HepG2 (cell line): Measurements from ENCODE around the gene NFATC1. TPM values are rescaled to one million over a fixed set of nuclear protein-coding genes. Genes with fewer than 3 reads are reported as not detected.

Experiments used
- ATAC-seq: fragments of 200-7000 bp; cut with Tn5 transposase; 3 replicates; pipeline ENCODE4 v1.9.1; 2020; ENCODE audit warnings: mild to moderate bottlenecking, moderate library complexity
- BruUV-seq: library from RNA; stranded (reverse); fragments of 400-500 nt; replicated peaks from 2 replicates; lab custom pipeline; 2021; lab: Mats Ljungman, UMichigan
- CTCF ChIA-PET: fragments of 300-600 bp; formaldehyde crosslinking; extraction: SDS; loops from one replicate; lab custom pipeline; 2021; ENCODE audit warnings: low total read pairs, inconsistent platforms, low intra/inter-chr PET ratio; lab: Yijun Ruan, JAX
- POLR2A ChIA-PET: fragments of 350-600 bp; sonication (Branson Sonifier 250); formaldehyde crosslinking; loops from one replicate; lab custom pipeline; 2020; ENCODE audit warnings: antibody characterized with exemption, inconsistent platforms; lab: Yijun Ruan, JAX
- DNase-seq: peaks from one replicate; pipeline ENCODE4 v3.0.0-alpha.2; 2015; ENCODE audit warnings: low spot score
- FAIRE-seq: peaks from 3 replicates; lab custom pipeline; 2011; peaks lifted over from hg19 to GRCh38; lab: Jason Lieb, UNC
- H2AFZ ChIP-seq: one replicate; pipeline ENCODE4 v1.6.1; 2011; ENCODE audit warnings: low read length, inconsistent platforms
- H3K27ac ChIP-seq: fragments of 300-600 bp; 3 replicates; pipeline ENCODE4 v1.8.0; 2011; ENCODE audit warnings: mixed run types, mild to moderate bottlenecking, mixed read lengths, low read length, inconsistent platforms; ENCODE audit not compliant: insufficient read depth; ENCODE audit errors: extremely low read length
- H3K27me3 ChIP-seq, 2 experiments: fragments of 200-600 bp in 1 of 2; 2 replicates in 1 of 2; 3 replicates in 1 of 2; pipeline versions ENCODE4 v1.6.0 to v1.8.0; 2011; ENCODE audit warnings: low read length in 2 of 2, mild to moderate bottlenecking in 2 of 2, moderate library complexity in 2 of 2, inconsistent platforms in 1 of 2; ENCODE audit not compliant: insufficient read depth in 2 of 2, control insufficient read depth in 1 of 2
- H3K36me3 ChIP-seq, 2 experiments: fragments of 200-600 bp in 1 of 2; replicated peaks in 1 of 2; 2 replicates in 1 of 2; 3 replicates in 1 of 2; pipeline versions ENCODE4 v1.5.1 to v1.8.0; 2011; ENCODE audit warnings: low read length in 2 of 2, inconsistent platforms in 1 of 2; ENCODE audit not compliant: insufficient read depth in 2 of 2, control insufficient read depth in 1 of 2
- H3K4me1 ChIP-seq: 2 replicates; pipeline ENCODE4 v1.5.1; 2012; ENCODE audit warnings: low read length, inconsistent platforms; ENCODE audit not compliant: insufficient read depth
- H3K4me2 ChIP-seq: 2 replicates; pipeline ENCODE4 v1.6.0; 2011; ENCODE audit warnings: low read depth, low read length, inconsistent platforms
- H3K4me3 ChIP-seq, 3 experiments: fragments of 200-600 bp in 1 of 3; sonication (generic), shearing (Covaris generic) in 1 of 3; replicated peaks in 1 of 3; 2 replicates each; pipeline ENCODE4 v1.5.1; 2011 to 2016; ENCODE audit warnings: low read length in 3 of 3, inconsistent platforms in 2 of 3, low read depth in 2 of 3, mild to moderate bottlenecking in 2 of 3, control low read depth in 1 of 3, mixed read lengths in 1 of 3; ENCODE audit not compliant: insufficient read depth in 1 of 3
- H3K79me2 ChIP-seq: one replicate; pipeline ENCODE4 v1.6.1; 2011; ENCODE audit warnings: low read length, inconsistent platforms; ENCODE audit not compliant: insufficient read depth
- H3K9ac ChIP-seq: 2 replicates; pipeline ENCODE4 v1.6.0; 2011; ENCODE audit warnings: mild to moderate bottlenecking, low read depth, low read length, inconsistent platforms; ENCODE audit not compliant: insufficient read depth
- H3K9me3 ChIP-seq: 2 replicates; pipeline ENCODE4 v1.5.1; 2012; ENCODE audit warnings: mild to moderate bottlenecking, low read length
- H4K20me1 ChIP-seq: 2 replicates; pipeline ENCODE4 v1.6.0; 2011; ENCODE audit warnings: inconsistent platforms, mild to moderate bottlenecking, low read length, moderate library complexity; ENCODE audit not compliant: insufficient read depth
- WGBS: methylation state at CpG from one replicate; pipeline ENCODE4 v1.1.6; 2017; ENCODE audit warnings: low lambda C conversion rate; 5-methylcytosine and 5-hydroxymethylcytosine counted together
- in situ Hi-C: cut with HindIII; loops from 2 replicates; pipeline ENCODE4 v1.10.0; 2017; ENCODE audit warnings: low pct_unique_long_range_greater_than_20kb; ENCODE audit not compliant: extremely low pct_ligation_motif_present
- intact Hi-C: fragments of 100-400 bp; cut with micrococcal nuclease; formaldehyde crosslinking; loops from one replicate; pipeline ENCODE4 v1.10.0; 2022; ENCODE audit not compliant: unreplicated experiment
- polyA plus RNA-seq, 8 experiments: library from polyadenylated mRNA; depleted of rRNA in 3 of 8; stranded (reverse) in 7 of 8; unstranded in 1 of 8; fragments of >200 nt; fragmentation: Illumina TruSeq in 4 of 8; extraction: Trizol in 4 of 8; gene quantifications; 2 replicates each; pipeline versions ENCODE4 v1.2.1 to v1.2.3, GENCODE V29; 2011 to 2016; ENCODE audit warnings: low read depth in 4 of 8, missing spikeins in 1 of 8, mixed read lengths in 1 of 8; ENCODE audit not compliant: insufficient read depth in 1 of 8
- total RNA-seq, 5 experiments: library from RNA; depleted of rRNA; stranded (reverse); fragments of >200 nt; fragmentation: Illumina TruSeq; extraction: Trizol; gene quantifications; 2 replicates each; pipeline ENCODE4 v1.2.3, GENCODE V29; 2016; ENCODE audit warnings: low read depth in 1 of 5
- TF ChIP-seq, protein P1 (sequence below): fragments of 450-650 bp; IDR thresholded peaks from 2 replicates; pipeline ENCODE4 v1.6.1; 2016
- TF ChIP-seq, protein P2 (sequence below): sonication (generic); formaldehyde crosslinking; IDR thresholded peaks from 2 replicates; pipeline ENCODE4 v1.9.0; 2021; ENCODE audit warnings: mild to moderate bottlenecking, missing genetic modification reagents
- TF ChIP-seq, protein P3 (sequence below): fragments of 450-650 bp; IDR thresholded peaks from 2 replicates; pipeline ENCODE4 v1.6.1; 2017; ENCODE audit warnings: mild to moderate bottlenecking

Gene NFATC1
- total and polyA plus RNA-seq, 2 of the 13 experiments (the other 11 are each of a cell fraction or from before 2014, with no cell fraction given), result not detected

DNA sequence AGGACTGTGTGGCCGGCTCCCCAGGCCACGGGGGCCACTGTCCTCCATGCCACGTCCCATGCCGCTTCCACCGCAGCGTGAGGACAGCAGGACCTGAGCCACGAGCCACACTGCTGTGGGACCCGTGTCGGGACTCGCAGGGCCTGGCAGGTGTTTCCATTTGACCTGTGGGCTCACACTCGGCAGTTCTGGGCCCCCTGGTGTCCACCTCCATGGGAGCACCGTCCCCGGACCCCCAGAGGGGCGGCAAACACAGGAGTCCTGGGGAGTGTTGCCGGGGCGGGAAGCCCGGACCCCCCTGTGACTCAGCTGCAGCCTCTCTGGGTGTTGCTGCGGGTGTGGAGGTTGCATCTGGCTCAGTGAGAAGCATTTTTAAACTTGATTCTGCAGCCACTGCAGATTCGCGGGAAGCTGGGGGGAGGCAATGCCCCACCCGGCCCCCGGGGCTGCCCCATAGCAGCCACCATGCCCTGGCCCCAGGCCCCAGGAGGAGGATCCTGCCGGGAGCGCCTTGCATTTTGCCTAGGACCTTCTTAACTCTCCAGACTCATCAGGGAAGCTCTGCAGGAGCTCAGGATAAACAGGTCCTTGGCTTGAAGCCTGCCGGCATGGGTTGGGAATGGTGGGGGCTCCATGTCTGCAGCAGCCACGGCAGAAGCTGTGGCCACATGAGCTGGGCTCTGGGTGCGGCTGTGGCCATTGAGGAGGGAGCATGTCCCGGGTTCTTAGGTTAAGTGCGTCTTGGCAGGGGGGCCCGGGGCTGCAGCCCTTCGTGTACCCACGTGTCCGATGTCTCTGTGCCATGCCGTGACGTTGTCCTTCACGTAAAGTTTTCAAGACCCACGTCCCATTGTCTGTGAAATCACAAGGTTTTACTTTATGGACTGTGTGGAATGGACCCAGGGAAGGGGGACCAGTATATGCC, 30.9 kb downstream of the NFATC1 start:
- H3K4me1 ChIP-seq, result no peaks in the 10 kb centered on the region
- ChIA-PET POLR2A (no interaction called here), CTCF (no interaction called here)
- no peak overlapping the region for H3K4me2 ChIP-seq
- no peaks in the 10 kb centered on the region for H3K9me3 ChIP-seq
- H3K79me2 ChIP-seq, result no peaks in the 10 kb centered on the region
- no peak overlapping the region for H2AFZ ChIP-seq
- H3K9ac ChIP-seq, result no peak overlapping the region
- H3K36me3 ChIP-seq, result no peaks in the 10 kb centered on the region
- no peak overlapping the region for H3K27ac ChIP-seq
- no peak overlapping the region for H3K4me3 ChIP-seq
- H4K20me1 ChIP-seq, result no peaks in the 10 kb centered on the region
- TF ChIP-seq, protein P1, sequence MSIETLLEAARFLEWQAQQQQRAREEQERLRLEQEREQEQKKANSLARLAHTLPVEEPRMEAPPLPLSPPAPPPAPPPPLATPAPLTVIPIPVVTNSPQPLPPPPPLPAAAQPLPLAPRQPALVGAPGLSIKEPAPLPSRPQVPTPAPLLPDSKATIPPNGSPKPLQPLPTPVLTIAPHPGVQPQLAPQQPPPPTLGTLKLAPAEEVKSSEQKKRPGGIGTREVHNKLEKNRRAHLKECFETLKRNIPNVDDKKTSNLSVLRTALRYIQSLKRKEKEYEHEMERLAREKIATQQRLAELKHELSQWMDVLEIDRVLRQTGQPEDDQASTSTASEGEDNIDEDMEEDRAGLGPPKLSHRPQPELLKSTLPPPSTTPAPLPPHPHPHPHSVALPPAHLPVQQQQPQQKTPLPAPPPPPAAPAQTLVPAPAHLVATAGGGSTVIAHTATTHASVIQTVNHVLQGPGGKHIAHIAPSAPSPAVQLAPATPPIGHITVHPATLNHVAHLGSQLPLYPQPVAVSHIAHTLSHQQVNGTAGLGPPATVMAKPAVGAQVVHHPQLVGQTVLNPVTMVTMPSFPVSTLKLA, result 0 out of 2 replicates have a peak, but pooled peaks have one; percentile 5
- TF ChIP-seq, protein P2, sequence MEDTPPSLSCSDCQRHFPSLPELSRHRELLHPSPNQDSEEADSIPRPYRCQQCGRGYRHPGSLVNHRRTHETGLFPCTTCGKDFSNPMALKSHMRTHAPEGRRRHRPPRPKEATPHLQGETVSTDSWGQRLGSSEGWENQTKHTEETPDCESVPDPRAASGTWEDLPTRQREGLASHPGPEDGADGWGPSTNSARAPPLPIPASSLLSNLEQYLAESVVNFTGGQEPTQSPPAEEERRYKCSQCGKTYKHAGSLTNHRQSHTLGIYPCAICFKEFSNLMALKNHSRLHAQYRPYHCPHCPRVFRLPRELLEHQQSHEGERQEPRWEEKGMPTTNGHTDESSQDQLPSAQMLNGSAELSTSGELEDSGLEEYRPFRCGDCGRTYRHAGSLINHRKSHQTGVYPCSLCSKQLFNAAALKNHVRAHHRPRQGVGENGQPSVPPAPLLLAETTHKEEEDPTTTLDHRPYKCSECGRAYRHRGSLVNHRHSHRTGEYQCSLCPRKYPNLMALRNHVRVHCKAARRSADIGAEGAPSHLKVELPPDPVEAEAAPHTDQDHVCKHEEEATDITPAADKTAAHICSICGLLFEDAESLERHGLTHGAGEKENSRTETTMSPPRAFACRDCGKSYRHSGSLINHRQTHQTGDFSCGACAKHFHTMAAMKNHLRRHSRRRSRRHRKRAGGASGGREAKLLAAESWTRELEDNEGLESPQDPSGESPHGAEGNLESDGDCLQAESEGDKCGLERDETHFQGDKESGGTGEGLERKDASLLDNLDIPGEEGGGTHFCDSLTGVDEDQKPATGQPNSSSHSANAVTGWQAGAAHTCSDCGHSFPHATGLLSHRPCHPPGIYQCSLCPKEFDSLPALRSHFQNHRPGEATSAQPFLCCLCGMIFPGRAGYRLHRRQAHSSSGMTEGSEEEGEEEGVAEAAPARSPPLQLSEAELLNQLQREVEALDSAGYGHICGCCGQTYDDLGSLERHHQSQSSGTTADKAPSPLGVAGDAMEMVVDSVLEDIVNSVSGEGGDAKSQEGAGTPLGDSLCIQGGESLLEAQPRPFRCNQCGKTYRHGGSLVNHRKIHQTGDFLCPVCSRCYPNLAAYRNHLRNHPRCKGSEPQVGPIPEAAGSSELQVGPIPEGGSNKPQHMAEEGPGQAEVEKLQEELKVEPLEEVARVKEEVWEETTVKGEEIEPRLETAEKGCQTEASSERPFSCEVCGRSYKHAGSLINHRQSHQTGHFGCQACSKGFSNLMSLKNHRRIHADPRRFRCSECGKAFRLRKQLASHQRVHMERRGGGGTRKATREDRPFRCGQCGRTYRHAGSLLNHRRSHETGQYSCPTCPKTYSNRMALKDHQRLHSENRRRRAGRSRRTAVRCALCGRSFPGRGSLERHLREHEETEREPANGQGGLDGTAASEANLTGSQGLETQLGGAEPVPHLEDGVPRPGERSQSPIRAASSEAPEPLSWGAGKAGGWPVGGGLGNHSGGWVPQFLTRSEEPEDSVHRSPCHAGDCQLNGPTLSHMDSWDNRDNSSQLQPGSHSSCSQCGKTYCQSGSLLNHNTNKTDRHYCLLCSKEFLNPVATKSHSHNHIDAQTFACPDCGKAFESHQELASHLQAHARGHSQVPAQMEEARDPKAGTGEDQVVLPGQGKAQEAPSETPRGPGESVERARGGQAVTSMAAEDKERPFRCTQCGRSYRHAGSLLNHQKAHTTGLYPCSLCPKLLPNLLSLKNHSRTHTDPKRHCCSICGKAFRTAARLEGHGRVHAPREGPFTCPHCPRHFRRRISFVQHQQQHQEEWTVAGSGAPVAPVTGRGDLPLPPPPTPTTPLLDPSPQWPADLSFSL (CRISPR knock-in tag), result no peak
- TF ChIP-seq, protein P3, sequence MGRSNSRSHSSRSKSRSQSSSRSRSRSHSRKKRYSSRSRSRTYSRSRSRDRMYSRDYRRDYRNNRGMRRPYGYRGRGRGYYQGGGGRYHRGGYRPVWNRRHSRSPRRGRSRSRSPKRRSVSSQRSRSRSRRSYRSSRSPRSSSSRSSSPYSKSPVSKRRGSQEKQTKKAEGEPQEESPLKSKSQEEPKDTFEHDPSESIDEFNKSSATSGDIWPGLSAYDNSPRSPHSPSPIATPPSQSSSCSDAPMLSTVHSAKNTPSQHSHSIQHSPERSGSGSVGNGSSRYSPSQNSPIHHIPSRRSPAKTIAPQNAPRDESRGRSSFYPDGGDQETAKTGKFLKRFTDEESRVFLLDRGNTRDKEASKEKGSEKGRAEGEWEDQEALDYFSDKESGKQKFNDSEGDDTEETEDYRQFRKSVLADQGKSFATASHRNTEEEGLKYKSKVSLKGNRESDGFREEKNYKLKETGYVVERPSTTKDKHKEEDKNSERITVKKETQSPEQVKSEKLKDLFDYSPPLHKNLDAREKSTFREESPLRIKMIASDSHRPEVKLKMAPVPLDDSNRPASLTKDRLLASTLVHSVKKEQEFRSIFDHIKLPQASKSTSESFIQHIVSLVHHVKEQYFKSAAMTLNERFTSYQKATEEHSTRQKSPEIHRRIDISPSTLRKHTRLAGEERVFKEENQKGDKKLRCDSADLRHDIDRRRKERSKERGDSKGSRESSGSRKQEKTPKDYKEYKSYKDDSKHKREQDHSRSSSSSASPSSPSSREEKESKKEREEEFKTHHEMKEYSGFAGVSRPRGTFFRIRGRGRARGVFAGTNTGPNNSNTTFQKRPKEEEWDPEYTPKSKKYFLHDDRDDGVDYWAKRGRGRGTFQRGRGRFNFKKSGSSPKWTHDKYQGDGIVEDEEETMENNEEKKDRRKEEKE, result no peak
- BruUV-seq, result no TSS peak
- H3K27me3 ChIP-seq, result peaks cover 14 to 69% of the 10 kb centered on the region in 2 experiments; a peak in 4 of 5 replicates
- FAIRE-seq, result no peak
- DNase-seq, result no peak
- 25% methylated on average over 11 of the region's 37 CpGs for WGBS
- intact Hi-C loops, result no loop called here
- ATAC-seq, result no peak
- in situ Hi-C loops, result no loop called here
